NCI-H1694 treated with DMSO at 0.1 percent for 48 hours (cell line): ENCODE results near the gene ABCE1.

Source experiments
- DNase-seq: peaks from one replicate; lab custom pipeline; 2025; lab: John Stamatoyannopoulos, UW

The ABCE1 gene

GRCh38 chr4:145177906-145178538 lies 79.9 kb downstream of the ABCE1 start:
- no peak for DNase-seq

GRCh38 chr4:145178740-145179280 lies 80.7 kb downstream of the ABCE1 start:
- DNase-seq: no peak
